HG03457 (cell line): Measurements from ENCODE around the gene ADRA1B.

Experiments
- ATAC-seq: cut with Tn5 transposase; IDR thresholded peaks from one replicate; pipeline ENCODE4 v1.9.1; 2021; ENCODE audit warnings: moderate number of reproducible peaks; ENCODE audit not compliant: unreplicated experiment

The ADRA1B gene

GRCh38 chr5:159915904-159916840 is at the start of gene ADRA1B:
TSS of gene ADRA1B (plus strand) at chr5:159916482. CDS start at chr5:159916906, 424 bp downstream.
- ATAC-seq = no peak

- no peak for ATAC-seq
Observed at GRCh38 chr5:159873680-159874079, 42.6 kb upstream of the ADRA1B start.

DNA sequence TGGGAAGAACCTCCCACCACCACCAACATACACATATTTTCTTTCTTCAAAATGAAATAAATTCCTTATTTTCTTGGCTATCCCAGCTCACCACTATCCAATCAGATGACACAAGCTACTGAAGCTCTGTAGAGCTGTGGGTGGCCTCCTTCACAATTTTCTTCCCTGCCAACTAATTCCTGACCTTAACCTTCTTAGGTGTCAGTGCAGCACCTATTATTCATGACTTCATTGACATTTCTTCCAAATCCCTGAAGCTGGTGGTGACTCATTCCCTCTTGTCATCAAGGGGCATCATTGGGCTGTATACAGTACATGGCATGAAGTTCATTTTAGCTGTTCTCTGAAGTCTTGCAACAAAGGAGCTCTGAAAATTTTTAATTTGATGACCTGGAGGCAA is 42.0 kb upstream of the ADRA1B start:
- no peak for ATAC-seq

DNA sequence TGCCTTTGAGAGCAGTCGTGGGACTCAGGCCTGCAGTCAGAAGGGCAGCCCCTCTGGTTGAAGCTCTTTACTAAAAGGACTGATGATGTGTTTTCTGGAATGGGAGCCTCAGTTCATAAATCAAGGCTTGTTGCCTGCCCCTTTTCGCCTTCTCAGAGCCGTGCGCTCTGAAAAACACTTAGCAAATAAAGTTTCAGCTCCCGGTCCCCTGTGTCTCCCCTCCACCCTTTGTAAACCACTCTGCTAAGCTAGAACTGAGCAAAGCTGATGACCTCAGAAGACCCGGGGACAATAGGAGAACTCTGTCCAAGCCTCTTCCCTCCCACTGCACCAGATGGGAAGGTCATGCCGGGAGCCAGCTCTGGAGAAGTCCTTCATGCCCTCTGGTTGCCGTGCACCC is 39.3 kb upstream of the ADRA1B start:
- no peak for ATAC-seq

- no peak for ATAC-seq
Observed at GRCh38 chr5:159877894-159878448, 38.3 kb upstream of the ADRA1B start.

DNA sequence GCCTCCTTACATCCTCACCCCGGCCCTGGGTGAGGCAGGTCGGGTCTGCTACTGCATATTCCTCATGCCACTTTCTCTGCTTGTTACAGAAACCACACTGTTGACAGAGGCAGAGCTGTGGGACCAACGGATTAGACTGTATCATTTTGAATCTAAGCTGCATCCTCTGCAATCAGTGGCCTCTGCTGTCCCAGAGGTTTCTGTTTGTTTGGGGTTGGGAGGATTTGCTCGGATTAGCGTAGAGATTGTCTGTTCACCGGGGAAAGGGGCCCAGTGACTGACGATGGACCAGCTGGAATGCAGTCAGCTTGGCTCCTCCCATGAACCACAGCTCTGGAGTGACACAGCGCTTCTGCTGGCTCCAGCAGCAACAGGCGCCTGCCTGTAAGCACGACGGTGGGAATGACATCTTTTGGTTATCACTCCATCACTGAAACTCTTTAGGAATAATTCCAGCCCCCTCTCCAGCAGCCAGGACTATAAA is 37.3 kb upstream of the ADRA1B start:
- no peak for ATAC-seq

DNA sequence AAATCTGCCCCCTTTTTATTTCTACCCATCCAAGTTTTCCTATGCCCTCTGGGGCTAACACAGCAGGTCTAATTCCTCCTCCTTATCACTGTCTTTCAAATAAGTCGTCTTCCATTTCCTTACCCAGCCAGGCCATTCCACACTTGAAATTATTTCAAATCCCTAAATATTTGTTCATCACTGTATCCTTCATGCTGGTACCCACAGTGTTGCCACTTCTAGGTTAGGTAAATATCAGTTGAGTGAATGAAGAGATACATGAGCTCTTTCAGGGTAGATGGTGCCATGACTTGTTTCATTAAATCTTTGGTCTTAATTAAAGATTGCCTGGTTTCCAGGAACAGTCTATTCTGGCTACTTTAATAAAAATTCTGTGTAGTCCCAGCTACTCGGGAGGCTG is 35.6 kb upstream of the ADRA1B start:
- no peak for ATAC-seq

- no peak for ATAC-seq
Observed at GRCh38 chr5:159881967-159882366, 34.3 kb upstream of the ADRA1B start.

DNA sequence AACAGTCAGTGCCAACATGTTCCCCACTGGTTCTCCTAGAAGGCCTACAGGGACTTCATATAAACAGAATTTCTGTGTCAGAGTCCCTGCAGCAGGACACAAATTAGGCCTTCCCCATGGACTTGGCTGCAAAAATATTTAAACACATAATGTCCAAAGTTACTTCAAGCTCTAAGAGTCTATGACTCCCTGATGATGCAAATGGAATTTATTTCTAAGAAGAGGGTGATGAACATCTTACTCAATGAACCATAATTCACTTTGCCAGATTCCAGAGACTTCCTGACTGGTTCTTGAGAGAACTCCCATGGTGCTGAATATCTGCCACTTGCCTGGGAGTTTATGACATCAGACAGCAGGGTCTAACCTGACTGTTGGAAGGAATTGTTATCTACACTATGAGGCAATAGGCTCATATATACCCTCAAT is 32.7 kb upstream of the ADRA1B start:
- no peak for ATAC-seq

DNA sequence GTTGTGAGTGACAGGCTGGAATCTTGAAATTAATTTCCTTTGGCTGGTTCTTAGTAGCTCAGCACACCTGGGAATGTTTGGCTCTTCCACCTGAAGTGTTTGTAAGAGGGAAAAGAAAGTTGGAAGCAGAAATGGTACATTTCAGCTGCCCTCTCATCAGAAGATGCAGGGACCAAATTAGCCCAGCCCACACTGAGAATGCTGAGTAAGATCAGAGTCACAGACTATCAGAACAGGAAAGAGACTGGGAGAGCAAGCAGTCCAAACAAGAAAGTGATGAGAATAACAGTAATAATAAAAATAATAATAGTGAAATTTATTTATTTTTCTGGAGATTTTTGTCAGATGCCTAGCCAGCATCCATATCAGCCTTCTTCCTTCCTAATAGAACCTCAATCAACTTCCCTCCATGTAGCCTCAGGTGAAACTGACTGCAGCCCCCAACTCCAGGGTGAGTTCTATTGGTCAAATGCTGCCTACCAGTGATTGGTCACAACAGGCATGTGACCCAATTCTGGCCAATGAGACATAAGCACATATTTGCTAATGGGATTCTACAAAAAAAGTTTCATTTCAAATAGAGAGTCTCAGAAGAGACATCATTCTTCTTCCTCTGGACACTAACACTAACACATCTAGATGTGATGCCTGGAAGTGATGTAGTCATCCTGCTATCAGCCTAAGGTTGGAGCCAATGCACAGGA is 31.2 kb upstream of the ADRA1B start:
- ATAC-seq = no peak

DNA sequence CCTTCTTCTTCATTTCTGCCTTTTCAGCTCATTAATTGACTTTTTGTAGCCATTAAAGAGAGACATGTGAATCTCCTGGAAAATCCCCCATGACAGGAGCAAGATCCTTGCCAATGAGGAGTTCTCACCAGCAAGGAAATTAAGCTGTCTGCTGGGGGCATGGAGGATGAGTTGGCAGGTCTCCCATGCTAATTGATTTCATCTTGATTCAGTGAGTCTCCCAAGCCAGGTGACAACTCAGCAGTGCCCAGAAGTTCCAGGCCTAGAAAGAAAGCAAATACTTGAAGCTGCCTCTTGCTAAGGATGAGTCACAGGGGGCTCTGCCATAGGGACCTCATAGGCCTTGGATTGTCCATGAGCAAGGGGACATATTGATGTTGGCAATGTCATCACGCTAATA is 30.0 kb upstream of the ADRA1B start:
- no peak for ATAC-seq

DNA sequence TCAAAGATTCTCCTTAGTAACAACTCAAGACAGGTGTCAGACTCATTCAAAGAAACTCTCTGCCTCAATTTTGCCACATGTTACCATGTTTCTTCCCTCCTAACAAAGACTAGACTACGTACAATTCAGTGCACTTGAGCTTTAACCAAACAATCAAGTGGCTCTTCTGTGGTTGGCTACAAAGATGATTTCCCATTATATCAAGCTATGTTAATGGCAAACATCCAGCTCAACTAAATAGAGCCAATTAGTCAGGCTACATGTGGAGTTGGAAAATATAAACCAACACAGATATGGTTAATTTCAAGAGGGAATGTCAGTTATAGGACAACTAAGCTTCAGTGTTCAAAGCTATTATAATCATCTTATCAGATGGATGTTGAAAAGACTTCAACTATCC is 29.2 kb upstream of the ADRA1B start:
- ATAC-seq = no peak

- no peak for ATAC-seq
Observed at GRCh38 chr5:159888860-159889259, 27.4 kb upstream of the ADRA1B start.

DNA sequence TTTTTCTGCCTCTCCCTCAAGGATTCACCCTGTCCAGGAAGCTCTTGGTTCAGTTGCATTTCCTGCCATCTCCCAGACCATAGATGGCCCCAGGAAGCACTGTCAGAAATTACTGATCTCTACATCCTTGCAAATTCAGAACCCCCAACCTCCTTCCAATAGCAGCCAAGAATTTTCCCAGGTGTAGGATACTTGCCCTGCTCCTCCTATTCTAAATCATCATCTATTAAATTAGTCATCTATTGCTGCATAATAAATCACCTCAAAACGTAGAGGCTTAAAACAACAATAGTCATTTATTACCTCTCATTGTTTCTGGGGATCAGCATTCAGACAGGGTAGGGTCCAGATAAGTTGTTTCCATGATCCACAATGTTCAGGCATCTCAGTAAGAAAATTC is 26.1 kb upstream of the ADRA1B start:
- no peak for ATAC-seq

DNA sequence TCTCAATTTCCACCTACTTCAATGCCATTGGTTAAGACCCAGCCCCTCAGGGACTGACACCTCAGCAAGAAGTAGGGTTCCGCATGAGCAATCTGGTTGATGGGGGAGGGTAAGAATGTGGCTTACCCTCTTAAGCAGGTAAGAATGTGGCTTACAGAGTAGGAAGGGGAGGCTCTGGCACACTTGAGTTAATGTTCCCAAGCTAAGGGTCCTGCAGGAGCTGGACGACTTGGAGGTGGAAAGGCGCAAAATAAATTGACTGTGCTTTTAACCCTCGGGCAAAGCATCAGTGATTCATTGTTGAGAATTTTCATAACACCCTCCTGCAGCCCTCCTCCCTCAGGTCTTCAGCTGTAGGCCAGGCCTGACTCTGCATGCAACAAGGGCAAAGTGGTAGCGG is 24.9 kb upstream of the ADRA1B start:
- ATAC-seq = no peak

DNA sequence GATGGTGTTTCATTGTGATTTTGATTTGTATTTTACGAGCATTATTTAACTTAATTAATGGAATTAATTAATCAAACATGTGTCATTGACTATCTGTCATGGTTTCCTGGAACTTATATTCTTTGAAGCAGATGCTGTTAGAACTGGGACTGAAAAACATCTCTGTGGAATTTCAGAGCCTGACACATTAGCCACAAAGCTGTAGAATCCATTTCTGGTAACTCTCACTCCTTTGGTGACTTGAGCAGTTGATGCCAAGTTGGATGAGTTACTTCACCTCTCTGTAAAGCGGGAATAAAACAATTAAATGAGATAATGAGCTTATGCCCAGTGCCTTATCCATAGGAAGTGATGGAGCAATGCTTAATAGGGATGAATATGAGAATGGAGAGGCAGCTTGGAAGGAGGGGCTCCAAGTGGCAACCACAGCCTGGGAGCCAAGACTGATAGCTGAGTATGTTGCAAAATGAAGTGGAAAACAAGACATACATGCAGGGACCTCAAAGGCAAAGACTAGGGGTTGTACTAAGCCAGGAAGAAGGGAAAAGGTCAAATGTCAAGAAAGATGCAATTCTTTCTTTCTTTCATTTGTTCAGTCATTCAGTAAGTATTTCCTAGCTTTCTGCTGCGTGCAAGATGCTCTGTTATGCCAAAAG is 23.1 kb upstream of the ADRA1B start:
- ATAC-seq = no peak

GRCh38 chr5:159894149-159894720 is 22.0 kb upstream of the ADRA1B start:
- ATAC-seq = no peak

GRCh38 chr5:159897786-159898393 is 18.4 kb upstream of the ADRA1B start:
- no peak for ATAC-seq

DNA sequence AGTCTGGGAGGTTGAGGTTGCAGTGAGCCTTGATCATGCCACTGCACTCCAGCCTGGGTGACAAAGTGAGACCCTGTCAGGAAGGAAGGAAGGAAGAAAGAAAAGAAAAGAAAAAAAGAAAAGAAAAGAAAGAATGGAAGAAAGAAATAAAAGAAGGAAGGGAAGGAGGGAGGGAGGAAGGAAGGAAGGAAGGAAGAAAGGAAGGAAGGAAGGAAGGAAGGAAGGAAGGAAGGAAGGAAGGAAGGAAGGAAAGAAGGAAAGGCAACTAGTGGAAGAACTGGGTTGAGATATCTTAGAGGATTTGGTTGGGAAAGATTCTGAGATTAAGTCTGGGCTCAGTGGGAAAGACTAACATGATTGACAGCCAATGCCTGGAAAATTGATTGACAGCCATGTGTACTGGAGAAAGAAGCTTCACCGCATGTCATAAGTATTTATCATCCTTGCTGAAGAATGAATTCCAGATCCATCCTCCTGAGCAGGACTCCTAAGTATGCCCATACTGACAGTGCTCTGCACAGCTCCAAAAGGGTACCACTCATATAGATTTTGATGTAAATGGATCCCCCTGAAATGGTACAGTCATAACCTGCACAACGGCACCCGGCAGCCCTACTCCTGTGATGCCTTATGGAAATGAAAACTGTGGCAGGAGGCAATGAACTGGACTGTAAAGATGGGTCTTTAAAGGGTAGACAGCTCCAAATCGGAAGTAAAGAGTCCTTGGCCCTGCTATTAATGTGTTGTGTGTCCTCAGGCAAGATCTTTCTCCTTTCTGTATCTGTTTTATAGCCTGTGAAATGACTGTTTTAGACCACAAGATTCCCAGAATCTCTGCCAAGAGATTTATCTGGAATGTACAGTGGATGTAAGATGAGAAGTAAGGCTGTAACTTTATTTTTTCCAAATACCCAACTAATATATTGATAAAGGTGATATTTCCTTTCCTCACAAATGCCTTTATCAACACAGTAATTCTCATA is 16.9 kb upstream of the ADRA1B start:
- no peak for ATAC-seq
